Kidney (tissue), 14 donors: ENCODE results near the gene SENP8. TPM values are rescaled to one million over a fixed set of nuclear protein-coding genes. Genes with fewer than 3 reads are reported as not detected.

Experiments used
- DNase-seq, 5 donors: peaks; one replicate each; pipeline ENCODE4 v3.0.0-alpha.2; 2013 to 2020
- FAIRE-seq: peaks from 2 replicates; lab custom pipeline; 2012; peaks lifted over from hg19 to GRCh38; lab: Jason Lieb, UNC
- H3K27ac ChIP-seq, 2 donors: one replicate each; pipeline ENCODE4 v1.7.0; 2013; ENCODE audit warnings: low read depth in 2 of 2, low read length in 2 of 2, inconsistent platforms in 1 of 2
- H3K27me3 ChIP-seq: one replicate; pipeline ENCODE4 v1.7.1; 2013; ENCODE audit warnings: low read length, inconsistent platforms; ENCODE audit not compliant: control insufficient read depth, insufficient read depth
- H3K36me3 ChIP-seq, 3 donors: one replicate each; pipeline versions ENCODE4 v1.7.0 to v1.7.1; 2013; ENCODE audit warnings: low read length in 3 of 3, control low read depth in 1 of 3, inconsistent platforms in 1 of 3; ENCODE audit not compliant: insufficient read depth in 3 of 3, control insufficient read depth in 2 of 3
- H3K4me1 ChIP-seq, 3 donors: one replicate each; pipeline versions ENCODE4 v1.7.0 to v1.7.1; 2013; ENCODE audit warnings: low read length in 3 of 3, inconsistent platforms in 1 of 3, low read depth in 1 of 3; ENCODE audit not compliant: control insufficient read depth in 2 of 3, insufficient read depth in 2 of 3
- H3K4me3 ChIP-seq, 3 donors: one replicate each; pipeline versions ENCODE4 v1.7.0 to v1.8.1; 2013; ENCODE audit warnings: low read length in 3 of 3, control low read depth in 1 of 3, inconsistent platforms in 1 of 3
- H3K9ac ChIP-seq, 3 donors: one replicate each; pipeline versions ENCODE4 v1.7.0 to v1.7.1; 2013; ENCODE audit warnings: low read length in 3 of 3, control low read depth in 1 of 3, inconsistent platforms in 1 of 3
- H3K9me3 ChIP-seq, 3 donors: one replicate each; pipeline versions ENCODE4 v1.7.0 to v1.7.1; 2013; ENCODE audit warnings: low read length in 3 of 3, control low read depth in 1 of 3, inconsistent platforms in 1 of 3; ENCODE audit not compliant: control insufficient read depth in 2 of 3, insufficient read depth in 1 of 3
- CTCF ChIP-seq: IDR thresholded peaks from 3 replicates; pipeline ENCODE4 v1.5.1; 2012; ENCODE audit warnings: mild to moderate bottlenecking, moderate library complexity, borderline replicate concordance; ENCODE audit not compliant: insufficient read depth; ENCODE audit errors: extremely low read depth
- intact Hi-C: fragments of 100-400 bp; cut with DNase I; formaldehyde crosslinking; loops from one replicate; pipeline ENCODE4 v1.11.1; 2022
- polyA plus RNA-seq: library from polyadenylated mRNA; stranded (reverse); fragments of 350-450 nt; fragmentation: Illumina TruSeq; extraction: RNeasy Lipid Tissue Mini Kit (QIAGEN cat#74804); gene quantifications from one replicate; pipeline ENCODE4 v1.2.3, GENCODE V29; 2014; ENCODE audit warnings: low read depth, low replicate concordance; ENCODE audit not compliant: insufficient read depth
- total RNA-seq: library from RNA; stranded (reverse); fragmentation: NEBNext Ultra II Directional; extraction: Animal tissue kit (Norgen Biotek cat#: 25700); gene quantifications from one replicate; pipeline ENCODE4 v1.2.1, GENCODE V29; 2021
- donor health status: control.
- donor health status: control.
- donor health status: control.
- donor health status: control.
- donor health status: control.
- donor health status: DM: yes; HTN: yes; CAD: no.
- donor health status: Normal renal cell carcinoma (clear cell type).

SENP8 gene
- total and polyA plus RNA-seq, 2 donors from 2014 or later = 4.8 to 5.6 TPM

DNA sequence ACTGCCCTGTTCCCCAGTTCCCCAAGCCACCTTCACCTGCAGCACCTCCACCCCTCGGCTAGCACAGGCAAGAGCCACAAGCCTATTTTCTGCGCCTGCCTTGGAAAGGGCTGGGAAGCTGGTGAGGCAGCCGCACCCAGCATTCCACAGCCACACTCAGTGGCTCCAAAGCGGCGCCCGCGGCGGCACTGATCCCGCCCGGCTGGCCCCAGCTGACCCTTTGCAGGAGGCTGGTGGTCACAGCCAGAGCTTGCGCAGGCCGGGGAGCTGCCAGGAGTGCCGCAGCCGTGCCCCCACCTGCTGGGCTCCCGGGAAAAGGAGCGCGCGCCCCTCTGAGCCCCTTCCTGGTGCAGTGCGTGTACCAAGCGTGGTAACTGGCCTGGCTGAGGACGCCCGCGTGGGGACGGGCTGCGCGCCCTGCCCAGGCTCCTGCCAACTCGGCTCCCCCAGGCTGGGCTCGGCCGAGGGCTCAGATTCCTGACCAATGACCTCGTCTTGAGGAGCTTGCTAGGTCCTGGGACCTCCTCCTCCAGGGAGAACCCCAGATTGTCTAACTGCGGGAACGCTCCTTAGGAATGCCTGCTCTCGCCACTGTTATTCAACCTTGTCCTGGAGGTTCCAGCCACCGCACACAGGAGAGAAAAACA, 66.1 kb downstream of the SENP8 start:
- Histone ChIP-seq H3K27me3 (no peaks in the 10 kb centered on the region), H3K4me3 (peak overlapping the region in 2 of 3 donors; percentile 11 to 57), H3K9ac (peak overlapping the region in 1 of 3 donors; percentile 37), H3K36me3 (no peaks in the 10 kb centered on the region), H3K27ac (peak overlapping the region in 1 of 2 donors; percentile 78), H3K4me1 (peaks cover 0 to 20% (median 12%) of the 10 kb centered on the region in 3 donors), H3K9me3 (no peaks in the 10 kb centered on the region)
- no peak for TF ChIP-seq CTCF
- intact Hi-C loops = no loop called here
- DNase-seq (peak; percentile 75 to 85 (median 77)), FAIRE-seq (no peak)

DNA sequence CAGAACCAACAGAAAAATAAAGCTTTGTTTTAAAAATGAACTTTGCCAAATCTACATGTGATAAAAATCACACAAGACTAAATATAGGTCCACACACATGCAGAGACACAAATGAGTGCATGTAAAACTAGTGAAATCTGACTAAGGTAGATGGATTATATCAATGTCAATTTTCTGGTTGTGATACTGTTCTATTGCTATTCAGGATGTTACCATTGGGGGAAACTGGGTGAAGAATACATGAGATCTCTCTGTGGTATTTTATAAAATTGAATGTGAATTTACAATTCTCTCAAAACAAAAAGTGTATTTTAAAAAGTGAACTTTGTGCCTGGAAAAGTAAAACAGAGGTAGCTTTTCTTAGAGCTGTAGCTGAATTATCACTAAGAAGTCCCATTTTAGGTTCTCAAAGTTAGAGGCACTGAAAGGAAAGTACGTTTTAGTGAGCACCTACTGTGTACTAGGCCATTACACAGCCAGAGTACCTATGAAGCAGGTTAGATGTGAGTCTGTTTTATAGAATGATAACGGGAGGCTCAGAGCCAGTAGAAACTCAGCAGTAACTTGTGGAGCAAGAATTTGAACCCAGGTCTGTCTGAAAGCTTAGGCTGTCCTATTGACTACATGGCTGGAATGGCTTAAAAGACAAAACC, 71.2 kb downstream of the SENP8 start:
- FAIRE-seq = no peak
- Histone ChIP-seq H3K36me3 (no peaks in the 10 kb centered on the region), H3K27me3 (no peaks in the 10 kb centered on the region), H3K9ac (no peak overlapping the region), H3K27ac (no peak overlapping the region), H3K4me3 (no peak overlapping the region), H3K9me3 (no peaks in the 10 kb centered on the region), H3K4me1 (peaks cover 0 to 5% (median 3%) of the 10 kb centered on the region in 3 donors)
- DNase-seq = no peak
- intact Hi-C loops = no loop called here
- TF ChIP-seq CTCF = no peak

DNA sequence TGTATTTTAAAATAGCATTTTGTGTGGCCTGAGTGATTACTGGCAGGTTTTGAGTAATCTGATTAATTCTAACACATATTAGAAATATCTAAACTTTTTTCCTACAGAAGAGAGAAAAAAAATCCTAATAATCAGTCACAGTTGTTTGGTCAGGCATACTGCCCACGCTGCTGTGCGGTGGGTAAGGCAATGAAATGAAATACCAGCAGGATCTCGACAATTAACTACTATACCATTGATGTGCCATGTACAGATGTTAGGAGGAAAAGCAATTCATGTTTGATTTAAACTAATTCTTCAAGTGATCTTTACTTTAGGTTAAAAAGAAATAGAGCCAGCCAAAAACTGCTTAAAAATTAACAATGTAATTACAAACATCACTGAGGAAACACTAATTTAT, 74.2 kb downstream of the SENP8 start:
- Histone ChIP-seq H3K9ac (no peak overlapping the region), H3K9me3 (no peaks in the 10 kb centered on the region), H3K4me3 (no peak overlapping the region), H3K27me3 (no peaks in the 10 kb centered on the region), H3K27ac (no peak overlapping the region), H3K4me1 (peaks cover 0 to 14% (median 0%) of the 10 kb centered on the region in 3 donors), H3K36me3 (no peaks in the 10 kb centered on the region)
- intact Hi-C loops = no loop called here
- FAIRE-seq (no peak), DNase-seq (peak in 1 of 5 donors; percentile 44)
- no peak for TF ChIP-seq CTCF

Other genes starting within 250 kb of the SENP8 start
- 132 TPM for gene MYO9A, start 253 bp upstream of the SENP8 start, total RNA-seq
- gene MYO9A, start 253 bp upstream of the SENP8 start, polyA plus RNA-seq = 5.5 TPM
- gene GRAMD2A, start 79.4 kb downstream of the SENP8 start, total RNA-seq = 5.4 TPM
- 2.7 TPM for gene GRAMD2A, start 79.4 kb downstream of the SENP8 start, polyA plus RNA-seq
- 1,124 TPM for gene PKM, start 112.8 kb downstream of the SENP8 start, total RNA-seq
- gene PKM, start 112.8 kb downstream of the SENP8 start, polyA plus RNA-seq = 799 TPM
- 69.7 TPM for gene PARP6, start 154.2 kb downstream of the SENP8 start, total RNA-seq
- 50.4 TPM for gene PARP6, start 154.2 kb downstream of the SENP8 start, polyA plus RNA-seq
- 3.5 TPM for gene CELF6, start 201.8 kb downstream of the SENP8 start, total RNA-seq
- gene CELF6, start 201.8 kb downstream of the SENP8 start, polyA plus RNA-seq = 3.8 TPM